ENCODE results near the gene FAM184A. TPM values are rescaled to one million over a fixed set of nuclear protein-coding genes. Genes with fewer than 3 reads are reported as not detected.

Gene FAM184A
- total and polyA plus RNA-seq, 2 experiments from 2014 or later, result 13.7 to 18.6 TPM

DNA sequence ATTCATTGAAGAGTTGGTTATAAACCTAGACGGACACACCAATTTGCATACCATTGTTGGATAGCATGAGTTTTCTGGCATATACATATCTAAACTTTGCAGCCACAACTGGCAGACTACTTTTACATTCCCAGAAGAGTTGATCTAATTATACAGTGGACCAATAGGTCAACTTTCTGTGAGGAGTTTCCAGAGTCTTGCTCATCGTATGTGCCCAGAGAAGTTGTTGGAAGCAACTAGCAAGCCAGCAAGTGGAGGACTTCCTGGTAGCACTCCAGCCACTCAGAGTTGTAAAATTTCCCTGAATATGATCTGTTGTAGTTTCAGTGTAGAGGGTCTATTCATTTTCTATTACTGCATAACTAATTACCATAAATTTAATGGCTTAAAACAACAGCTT is 47.1 kb upstream of the FAM184A start:
- Mint-ChIP-seq H3K27ac (no peak overlapping the region), H3K4me1 (peaks cover 22% of the 10 kb centered on the region), H3K4me3 (no peak overlapping the region), H3K9me3 (peaks cover 10% of the 10 kb centered on the region; the same call in 2 of the 3 replicates), H3K27me3 (ENCODE audit: insufficient read depth, low read depth, poor library complexity) (peaks cover 5% of the 10 kb centered on the region), H3K36me3 (ENCODE audit: low read depth) (no peaks in the 10 kb centered on the region)
- Histone ChIP-seq H3K36me3 (ENCODE audit: insufficient read depth) (no peaks in the 10 kb centered on the region), H2AFZ (no peak overlapping the region), H4K20me1 (replicated peaks; ENCODE audit: insufficient read depth) (no peaks in the 10 kb centered on the region), H3K4me3 (no peak overlapping the region), H3F3A (replicated peaks; ENCODE audit: low read depth) (no peaks in the 10 kb centered on the region), H3K27me3 (ENCODE audit: insufficient read depth) (no peaks in the 10 kb centered on the region), H3K4me2 (no peak overlapping the region), H3K79me2 (replicated peaks; ENCODE audit: insufficient read depth) (no peaks in the 10 kb centered on the region), H3K9me2 (ENCODE audit: insufficient read depth) (no peaks in the 10 kb centered on the region), H3K27ac (ENCODE audit: low read depth) (no peak overlapping the region), H3K4me1 (ENCODE audit: insufficient read depth) (peaks cover 25% of the 10 kb centered on the region)
- no peak for ATAC-seq
- DNase-seq (ENCODE audit: low spot score), result no peak
- TF ChIP-seq CREB1 (CRISPR knock-in tag; IDR thresholded peaks at IDR 0.05; ENCODE audit: low read depth) (no peak), EZH2 (IDR thresholded peaks at IDR 0.05; ENCODE audit: low read depth, unreplicated experiment) (no peak), ZNF114 (CRISPR knock-in tag; IDR thresholded peaks at IDR 0.05) (no peak), NANOG (IDR thresholded peaks at IDR 0.05; ENCODE audit: borderline replicate concordance) (no peak)
- TF ChIP-seq, protein P1, sequence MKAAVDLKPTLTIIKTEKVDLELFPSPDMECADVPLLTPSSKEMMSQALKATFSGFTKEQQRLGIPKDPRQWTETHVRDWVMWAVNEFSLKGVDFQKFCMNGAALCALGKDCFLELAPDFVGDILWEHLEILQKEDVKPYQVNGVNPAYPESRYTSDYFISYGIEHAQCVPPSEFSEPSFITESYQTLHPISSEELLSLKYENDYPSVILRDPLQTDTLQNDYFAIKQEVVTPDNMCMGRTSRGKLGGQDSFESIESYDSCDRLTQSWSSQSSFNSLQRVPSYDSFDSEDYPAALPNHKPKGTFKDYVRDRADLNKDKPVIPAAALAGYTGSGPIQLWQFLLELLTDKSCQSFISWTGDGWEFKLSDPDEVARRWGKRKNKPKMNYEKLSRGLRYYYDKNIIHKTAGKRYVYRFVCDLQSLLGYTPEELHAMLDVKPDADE (IDR thresholded peaks at IDR 0.05), result no peak

DNA sequence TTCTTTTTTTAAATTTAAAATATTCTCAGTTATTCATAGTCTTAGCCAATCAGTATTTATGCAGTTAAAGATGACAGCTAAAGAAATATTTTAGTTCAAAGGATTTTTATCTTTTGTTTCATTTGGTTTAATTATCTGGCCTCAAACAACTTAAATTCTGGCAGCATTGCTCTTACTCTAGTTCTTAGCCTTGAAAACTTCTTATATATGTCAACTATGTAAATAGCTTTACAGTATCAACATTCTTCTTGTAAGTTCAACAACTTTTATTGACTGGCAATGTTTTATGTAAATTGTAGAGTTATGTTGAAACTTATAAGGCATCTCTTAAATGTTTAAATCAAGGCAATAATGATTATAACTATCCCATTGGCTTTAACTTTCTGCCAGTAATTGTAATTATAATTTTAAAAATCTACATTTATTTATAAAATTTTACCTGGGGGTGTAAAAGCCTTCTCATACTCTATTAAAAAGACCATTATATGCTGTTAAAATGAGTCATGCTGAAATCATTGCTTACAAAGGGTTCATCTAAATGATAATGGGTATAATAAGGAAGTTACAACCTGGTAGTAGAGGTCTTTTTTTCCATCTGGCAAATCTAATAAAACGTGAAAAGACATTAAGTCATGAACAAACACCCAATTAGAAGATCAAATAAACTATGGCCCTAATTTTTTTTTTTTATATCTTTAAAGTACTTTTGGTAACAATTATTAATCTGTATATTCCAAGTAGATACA is 45.8 kb upstream of the FAM184A start:
- H4K20me1 ChIP-seq (replicated peaks; ENCODE audit: insufficient read depth), result no peaks in the 10 kb centered on the region
- H3K4me3 ChIP-seq, result no peak overlapping the region
- DNase-seq (ENCODE audit: low spot score) (no peak), ATAC-seq (no peak)
- H3K4me3 Mint-ChIP-seq, result no peak overlapping the region
- peaks cover 4% of the 10 kb centered on the region for H3K27me3 Mint-ChIP-seq (ENCODE audit: insufficient read depth, low read depth, poor library complexity)
- H3K4me1 Mint-ChIP-seq, result peaks cover 20% of the 10 kb centered on the region
- no peak overlapping the region for H3K27ac ChIP-seq (ENCODE audit: low read depth)
- TF ChIP-seq STAT1 (IDR thresholded peaks at IDR 0.05; ENCODE audit: unreplicated experiment) (no peak), CREB1 (CRISPR knock-in tag; IDR thresholded peaks at IDR 0.05; ENCODE audit: low read depth) (no peak), EZH2phosphoT487 (IDR thresholded peaks at IDR 0.05; ENCODE audit: unreplicated experiment) (no peak), ZNF114 (CRISPR knock-in tag; IDR thresholded peaks at IDR 0.05) (no peak), JUNB (IDR thresholded peaks at IDR 0.05; ENCODE audit: unreplicated experiment) (no peak), NANOG (IDR thresholded peaks at IDR 0.05; ENCODE audit: borderline replicate concordance) (no peak), ZNF331 (CRISPR knock-in tag; IDR thresholded peaks at IDR 0.05; ENCODE audit: low read depth) (no peak)
- TF ChIP-seq, protein P2, sequence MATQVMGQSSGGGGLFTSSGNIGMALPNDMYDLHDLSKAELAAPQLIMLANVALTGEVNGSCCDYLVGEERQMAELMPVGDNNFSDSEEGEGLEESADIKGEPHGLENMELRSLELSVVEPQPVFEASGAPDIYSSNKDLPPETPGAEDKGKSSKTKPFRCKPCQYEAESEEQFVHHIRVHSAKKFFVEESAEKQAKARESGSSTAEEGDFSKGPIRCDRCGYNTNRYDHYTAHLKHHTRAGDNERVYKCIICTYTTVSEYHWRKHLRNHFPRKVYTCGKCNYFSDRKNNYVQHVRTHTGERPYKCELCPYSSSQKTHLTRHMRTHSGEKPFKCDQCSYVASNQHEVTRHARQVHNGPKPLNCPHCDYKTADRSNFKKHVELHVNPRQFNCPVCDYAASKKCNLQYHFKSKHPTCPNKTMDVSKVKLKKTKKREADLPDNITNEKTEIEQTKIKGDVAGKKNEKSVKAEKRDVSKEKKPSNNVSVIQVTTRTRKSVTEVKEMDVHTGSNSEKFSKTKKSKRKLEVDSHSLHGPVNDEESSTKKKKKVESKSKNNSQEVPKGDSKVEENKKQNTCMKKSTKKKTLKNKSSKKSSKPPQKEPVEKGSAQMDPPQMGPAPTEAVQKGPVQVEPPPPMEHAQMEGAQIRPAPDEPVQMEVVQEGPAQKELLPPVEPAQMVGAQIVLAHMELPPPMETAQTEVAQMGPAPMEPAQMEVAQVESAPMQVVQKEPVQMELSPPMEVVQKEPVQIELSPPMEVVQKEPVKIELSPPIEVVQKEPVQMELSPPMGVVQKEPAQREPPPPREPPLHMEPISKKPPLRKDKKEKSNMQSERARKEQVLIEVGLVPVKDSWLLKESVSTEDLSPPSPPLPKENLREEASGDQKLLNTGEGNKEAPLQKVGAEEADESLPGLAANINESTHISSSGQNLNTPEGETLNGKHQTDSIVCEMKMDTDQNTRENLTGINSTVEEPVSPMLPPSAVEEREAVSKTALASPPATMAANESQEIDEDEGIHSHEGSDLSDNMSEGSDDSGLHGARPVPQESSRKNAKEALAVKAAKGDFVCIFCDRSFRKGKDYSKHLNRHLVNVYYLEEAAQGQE (IDR thresholded peaks at IDR 0.05; ENCODE audit: unreplicated experiment), result no peak
- TF ChIP-seq, protein P1 (IDR thresholded peaks at IDR 0.05), result no peak
- TF ChIP-seq, protein P3, sequence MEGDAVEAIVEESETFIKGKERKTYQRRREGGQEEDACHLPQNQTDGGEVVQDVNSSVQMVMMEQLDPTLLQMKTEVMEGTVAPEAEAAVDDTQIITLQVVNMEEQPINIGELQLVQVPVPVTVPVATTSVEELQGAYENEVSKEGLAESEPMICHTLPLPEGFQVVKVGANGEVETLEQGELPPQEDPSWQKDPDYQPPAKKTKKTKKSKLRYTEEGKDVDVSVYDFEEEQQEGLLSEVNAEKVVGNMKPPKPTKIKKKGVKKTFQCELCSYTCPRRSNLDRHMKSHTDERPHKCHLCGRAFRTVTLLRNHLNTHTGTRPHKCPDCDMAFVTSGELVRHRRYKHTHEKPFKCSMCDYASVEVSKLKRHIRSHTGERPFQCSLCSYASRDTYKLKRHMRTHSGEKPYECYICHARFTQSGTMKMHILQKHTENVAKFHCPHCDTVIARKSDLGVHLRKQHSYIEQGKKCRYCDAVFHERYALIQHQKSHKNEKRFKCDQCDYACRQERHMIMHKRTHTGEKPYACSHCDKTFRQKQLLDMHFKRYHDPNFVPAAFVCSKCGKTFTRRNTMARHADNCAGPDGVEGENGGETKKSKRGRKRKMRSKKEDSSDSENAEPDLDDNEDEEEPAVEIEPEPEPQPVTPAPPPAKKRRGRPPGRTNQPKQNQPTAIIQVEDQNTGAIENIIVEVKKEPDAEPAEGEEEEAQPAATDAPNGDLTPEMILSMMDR (conservative IDR thresholded peaks at IDR 0.05; ENCODE audit: low read depth in 2 of 2), result no peak
- no peak overlapping the region for H3K27ac Mint-ChIP-seq
- no peaks in the 10 kb centered on the region for H3K36me3 Mint-ChIP-seq (ENCODE audit: low read depth)
- no peaks in the 10 kb centered on the region for H3K36me3 ChIP-seq (ENCODE audit: insufficient read depth)
- H3K9me2 ChIP-seq (ENCODE audit: insufficient read depth), result no peaks in the 10 kb centered on the region
- H3K9me3 Mint-ChIP-seq, result peaks cover 10% of the 10 kb centered on the region; the same call in 2 of the 3 replicates
- H3F3A ChIP-seq (replicated peaks; ENCODE audit: low read depth), result no peaks in the 10 kb centered on the region
- H3K27me3 ChIP-seq (ENCODE audit: insufficient read depth), result no peaks in the 10 kb centered on the region
- H3K4me2 ChIP-seq, result no peak overlapping the region
- no peaks in the 10 kb centered on the region for H3K79me2 ChIP-seq (replicated peaks; ENCODE audit: insufficient read depth)
- H3K4me1 ChIP-seq (ENCODE audit: insufficient read depth), result peaks cover 29% of the 10 kb centered on the region
- no peak overlapping the region for H2AFZ ChIP-seq

Measured in GM23338 (cell line).